ENCODE measurements around the gene PALS2.

DNA sequence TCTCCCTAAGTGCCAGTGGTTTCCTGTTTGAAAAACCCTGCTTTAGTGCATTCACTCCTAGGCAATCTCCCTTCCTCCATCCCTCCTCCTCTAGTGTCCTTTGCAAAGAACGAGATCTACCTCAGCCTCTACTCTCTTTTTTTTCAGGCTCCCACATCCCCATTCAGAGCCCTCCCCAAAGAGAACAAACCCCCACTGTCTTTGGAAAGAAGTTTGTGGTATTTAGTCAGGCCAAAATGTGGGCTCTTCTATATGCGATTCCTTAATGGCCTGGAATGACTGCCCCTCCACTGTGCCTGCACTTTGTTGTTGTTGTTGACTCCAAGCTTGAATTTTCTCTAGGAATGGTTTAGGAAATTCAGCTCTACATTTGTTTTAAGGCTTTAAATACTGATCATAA is 36.3 kb downstream of the PALS2 start:
- TF ChIP-seq, protein P1, sequence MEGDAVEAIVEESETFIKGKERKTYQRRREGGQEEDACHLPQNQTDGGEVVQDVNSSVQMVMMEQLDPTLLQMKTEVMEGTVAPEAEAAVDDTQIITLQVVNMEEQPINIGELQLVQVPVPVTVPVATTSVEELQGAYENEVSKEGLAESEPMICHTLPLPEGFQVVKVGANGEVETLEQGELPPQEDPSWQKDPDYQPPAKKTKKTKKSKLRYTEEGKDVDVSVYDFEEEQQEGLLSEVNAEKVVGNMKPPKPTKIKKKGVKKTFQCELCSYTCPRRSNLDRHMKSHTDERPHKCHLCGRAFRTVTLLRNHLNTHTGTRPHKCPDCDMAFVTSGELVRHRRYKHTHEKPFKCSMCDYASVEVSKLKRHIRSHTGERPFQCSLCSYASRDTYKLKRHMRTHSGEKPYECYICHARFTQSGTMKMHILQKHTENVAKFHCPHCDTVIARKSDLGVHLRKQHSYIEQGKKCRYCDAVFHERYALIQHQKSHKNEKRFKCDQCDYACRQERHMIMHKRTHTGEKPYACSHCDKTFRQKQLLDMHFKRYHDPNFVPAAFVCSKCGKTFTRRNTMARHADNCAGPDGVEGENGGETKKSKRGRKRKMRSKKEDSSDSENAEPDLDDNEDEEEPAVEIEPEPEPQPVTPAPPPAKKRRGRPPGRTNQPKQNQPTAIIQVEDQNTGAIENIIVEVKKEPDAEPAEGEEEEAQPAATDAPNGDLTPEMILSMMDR (IDR thresholded peaks at IDR 0.05) = no peak
- TF ChIP-seq POLR2A (IDR thresholded peaks at IDR 0.05) (no peak), POLR2AphosphoS5 (IDR thresholded peaks at IDR 0.05) (no peak)

Measured in gastroesophageal sphincter (tissue), 3 donors.